Right lobe of liver (tissue), 6 donors: Measurements from ENCODE around the gene IGSF21. TPM values are rescaled to one million over a fixed set of nuclear protein-coding genes. Genes with fewer than 3 reads are reported as not detected.

ENCODE experiments used
- ATAC-seq, 4 donors: fragments of 200-7000 bp; cut with Tn5 transposase; one replicate each; pipeline ENCODE4 v1.9.1; 2020; ENCODE audit warnings: mild to moderate bottlenecking in 4 of 4, moderate library complexity in 4 of 4
- DNase-seq, 3 donors: peaks; one replicate each; pipeline ENCODE4 v3.0.0-alpha.2; 2020
- H3K27ac ChIP-seq, 3 donors: fragments of 200-600 bp; one replicate each; pipeline ENCODE4 v1.8.0; 2022
- H3K27me3 ChIP-seq, 2 donors: fragments of 200-600 bp; one replicate each; pipeline ENCODE4 v1.8.0; 2022
- H3K36me3 ChIP-seq, 4 donors: fragments of 200-600 bp; sonication (generic) in 1 of 4; one replicate each; pipeline versions ENCODE4 v1.5.1 to v1.8.0; 2017 to 2022; ENCODE audit warnings: control low read depth in 1 of 4
- H3K4me1 ChIP-seq, 4 donors: fragments of 200-600 bp; sonication (generic) in 1 of 4; one replicate each; pipeline versions ENCODE4 v1.5.1 to v1.8.0; 2017 to 2022; ENCODE audit warnings: control low read depth in 1 of 4
- H3K4me3 ChIP-seq, 3 donors: fragments of 200-600 bp; one replicate each; pipeline ENCODE4 v1.8.0; 2022
- H3K9me3 ChIP-seq, 4 donors: fragments of 200-600 bp; sonication (generic) in 1 of 4; one replicate each; pipeline versions ENCODE4 v1.5.1 to v1.8.0; 2017 to 2022; ENCODE audit warnings: control low read depth in 1 of 4
- CTCF ChIP-seq, 4 donors: fragments of 200-600 bp in 3 of 4; fragments of 450-650 bp in 1 of 4; IDR thresholded peaks; one replicate each; pipeline versions ENCODE4 v1.5.1 to v1.8.0; 2016 to 2022; ENCODE audit warnings: antibody characterized with exemption in 4 of 4, mild to moderate bottlenecking in 2 of 4
- POLR2A ChIP-seq: fragments of 450-650 bp; IDR thresholded peaks from one replicate; pipeline ENCODE4 v1.6.1; 2017; ENCODE audit warnings: antibody characterized with exemption, mild to moderate bottlenecking
- WGBS: methylation state at CpG from one replicate; pipeline ENCODE4 v1.1.6; 2018; ENCODE audit warnings: low coverage, low lambda C conversion rate; ENCODE audit not compliant: insufficient coverage; ENCODE audit errors: missing lambda C conversion rate; 5-methylcytosine and 5-hydroxymethylcytosine counted together
- intact Hi-C, 2 donors: fragments of 100-400 bp; cut with DNase I; formaldehyde crosslinking; loops; one replicate each; pipeline versions ENCODE4 v1.11.2 to v1.14.1; 2022
- total RNA-seq, 6 experiments: library from RNA; depleted of rRNA in 2 of 6; stranded (reverse); fragments of >200 nt in 2 of 6; fragmentation: NEBNext Ultra II Directional in 3 of 6; extraction: Animal tissue kit (Norgen Biotek cat#: 25700) in 3 of 6; gene quantifications; one replicate each; pipeline versions ENCODE4 v1.1.0 to v1.2.4, GENCODE V29; 2016 to 2023
- donor health status: DM: no; HTN: yes; CAD: no.
- donor health status: DM: no; HTN: no; CAD: no.
- donor health status: DM: no; HTN: no; CAD: no.
- donor health status: DM: no; HTN: yes; CAD: no.
- donor health status: DM: no; HTN: yes; CAD: no.

IGSF21 gene
- total RNA-seq, 6 experiments from 2014 or later, result 0.34 to 2.0 (median 0.71) TPM

DNA sequence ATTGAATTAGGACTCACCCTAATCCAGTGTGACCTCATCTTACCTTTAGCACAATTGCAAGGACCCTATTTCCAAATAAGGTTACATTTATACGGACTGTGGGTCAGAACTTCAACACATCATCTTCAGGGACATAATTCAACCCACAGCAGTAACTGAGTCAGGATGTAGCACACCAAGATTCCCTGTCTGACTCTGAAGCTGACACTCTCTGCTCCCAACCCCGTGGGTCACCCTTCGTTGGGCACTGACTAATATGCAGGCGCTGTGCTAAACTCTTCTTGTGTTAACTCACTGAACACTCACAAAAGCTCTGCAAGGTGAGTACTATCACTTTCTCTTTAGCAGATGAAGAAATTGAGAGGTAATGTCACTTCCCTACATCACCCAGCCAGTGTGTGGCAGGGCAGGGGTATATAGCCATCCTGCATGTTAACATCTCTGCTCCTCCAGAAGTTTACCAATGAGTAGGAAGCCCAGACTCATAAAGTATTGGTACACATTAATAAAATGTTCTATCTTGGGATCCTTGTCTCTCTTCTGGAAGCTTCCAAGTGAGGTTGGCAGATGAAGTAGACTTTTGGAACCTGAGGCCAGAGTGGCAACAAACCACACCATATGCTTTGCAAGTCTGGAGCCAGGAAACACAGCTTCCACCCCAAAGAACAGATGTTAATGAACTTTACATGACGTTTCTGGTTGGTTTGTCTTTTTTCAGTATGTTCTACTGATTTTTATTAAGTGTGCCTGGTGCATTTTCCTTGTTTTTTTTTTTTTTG, 233.9 kb downstream of the IGSF21 start:
- Histone ChIP-seq H3K27ac (no peak overlapping the region), H3K4me3 (no peak overlapping the region), H3K36me3 (no peaks in the 10 kb centered on the region), H3K4me1 (no peaks in the 10 kb centered on the region), H3K9me3 (no peaks in the 10 kb centered on the region), H3K27me3 (no peaks in the 10 kb centered on the region)
- TF ChIP-seq POLR2A (no peak), CTCF (IDR thresholded peaks at IDR 0.05) (no peak)
- DNase-seq, result no peak
- no peak for ATAC-seq
- 67% methylated on average over 5 of the region's 5 CpGs for WGBS
- intact Hi-C loops, result no loop called here

DNA sequence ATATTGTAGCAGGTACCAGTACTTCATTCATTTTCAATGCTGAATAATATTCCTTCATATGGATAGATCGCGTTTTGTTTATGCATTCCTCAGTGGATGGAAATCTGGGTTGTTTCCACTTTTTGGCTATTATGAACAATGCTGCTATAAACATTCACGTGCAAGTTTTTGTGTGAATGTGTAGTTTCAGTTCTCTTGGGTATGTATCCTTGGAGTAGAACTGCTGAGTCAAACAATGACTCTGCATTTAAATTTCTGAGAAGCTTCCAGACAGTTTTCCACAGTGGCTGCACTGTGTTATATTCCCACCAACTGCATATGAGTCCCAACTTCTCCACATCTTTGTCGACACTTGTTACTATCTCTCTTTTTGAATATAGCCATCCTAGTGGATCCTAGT, 235.1 kb downstream of the IGSF21 start:
- no peaks in the 10 kb centered on the region for H3K4me1 ChIP-seq
- no peak overlapping the region for H3K27ac ChIP-seq
- no peaks in the 10 kb centered on the region for H3K27me3 ChIP-seq
- DNase-seq (no peak), ATAC-seq (no peak)
- WGBS, result 81% methylated on average over 4 of the region's 4 CpGs
- intact Hi-C loops, result no loop called here
- no peaks in the 10 kb centered on the region for H3K9me3 ChIP-seq
- TF ChIP-seq POLR2A (no peak), CTCF (IDR thresholded peaks at IDR 0.05) (no peak)
- no peak overlapping the region for H3K4me3 ChIP-seq
- H3K36me3 ChIP-seq, result no peaks in the 10 kb centered on the region

DNA sequence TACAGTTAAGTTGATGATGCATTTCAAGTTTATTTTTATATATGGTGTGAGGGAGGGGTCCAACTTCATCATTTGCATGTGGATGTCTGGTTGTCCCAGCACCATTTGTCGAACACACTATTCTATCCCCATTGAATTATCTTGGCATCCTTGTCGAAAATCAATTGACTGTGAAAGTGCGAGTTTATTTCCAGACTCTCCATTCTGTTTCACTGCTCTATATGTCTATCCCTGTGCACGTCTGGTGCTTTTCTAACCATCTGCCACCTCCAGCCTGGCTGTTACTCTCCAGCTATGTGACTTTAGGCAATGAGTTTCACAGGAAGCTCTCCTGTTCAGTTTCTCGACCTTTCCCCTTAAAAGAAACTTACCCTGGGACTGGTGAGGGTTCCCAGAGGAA, 236.0 kb downstream of the IGSF21 start:
- 57% methylated on average over 5 of the region's 5 CpGs for WGBS
- DNase-seq (no peak), ATAC-seq (no peak)
- no peaks in the 10 kb centered on the region for H3K27me3 ChIP-seq
- no peak overlapping the region for H3K27ac ChIP-seq
- intact Hi-C loops, result no loop called here
- no peak overlapping the region for H3K4me3 ChIP-seq
- no peaks in the 10 kb centered on the region for H3K9me3 ChIP-seq
- H3K36me3 ChIP-seq, result no peaks in the 10 kb centered on the region
- TF ChIP-seq POLR2A (no peak), CTCF (IDR thresholded peaks at IDR 0.05) (no peak)
- H3K4me1 ChIP-seq, result no peaks in the 10 kb centered on the region

DNA sequence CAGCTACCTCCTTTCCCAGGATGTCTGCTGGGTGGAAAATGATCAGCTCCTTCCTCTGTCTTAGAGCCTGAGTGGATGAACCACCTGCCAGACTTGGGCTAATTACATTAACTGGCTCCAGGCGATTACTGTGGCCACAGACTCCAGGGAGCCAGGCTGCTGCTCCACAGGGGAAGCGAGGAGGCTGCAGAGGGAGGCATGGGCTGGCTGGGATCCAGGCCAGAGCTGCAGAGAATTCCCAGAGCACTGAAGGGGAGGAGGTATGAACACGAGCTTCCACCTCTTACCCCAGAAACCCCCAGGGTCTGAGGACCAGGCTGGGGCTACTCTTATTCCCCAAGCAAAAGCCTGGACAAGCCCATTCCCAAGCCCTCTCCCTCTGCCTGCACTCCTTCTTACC, 237.2 kb downstream of the IGSF21 start:
- ATAC-seq (no peak), DNase-seq (no peak)
- 29% methylated on average over 2 of the region's 3 CpGs for whole genome bisulfite sequencing
- no peaks in the 10 kb centered on the region for H3K9me3 ChIP-seq
- H3K4me1 ChIP-seq, result no peaks in the 10 kb centered on the region
- no peak overlapping the region for H3K4me3 ChIP-seq
- intact Hi-C loops, result no loop called here
- no peaks in the 10 kb centered on the region for H3K36me3 ChIP-seq
- no peak for TF ChIP-seq CTCF (IDR thresholded peaks at IDR 0.05)
- no peak for TF ChIP-seq POLR2A
- no peaks in the 10 kb centered on the region for H3K27me3 ChIP-seq
- no peak overlapping the region for H3K27ac ChIP-seq
